ENCODE data around the gene SLC39A9.

DNA sequence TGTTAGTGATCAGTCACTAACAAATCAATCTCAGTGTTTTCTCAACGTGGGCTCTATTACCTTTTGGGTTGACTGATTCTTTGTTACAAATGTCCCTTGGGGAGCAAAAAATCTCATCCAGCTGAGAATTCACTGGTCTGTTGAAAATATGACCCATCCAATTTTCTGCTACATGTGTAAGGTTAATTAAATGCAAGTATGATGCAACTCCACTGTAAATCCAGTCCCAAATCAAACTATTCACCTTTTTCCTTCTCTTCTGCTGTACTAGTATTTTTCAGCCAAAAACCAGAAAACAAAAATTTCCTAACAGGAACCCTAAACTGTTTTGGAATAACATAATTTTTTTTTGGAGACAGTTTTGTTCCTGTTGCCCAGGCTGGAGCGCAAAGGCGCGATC is 2.6 kb upstream of the SLC39A9 start:
- TF ChIP-seq, protein P1, sequence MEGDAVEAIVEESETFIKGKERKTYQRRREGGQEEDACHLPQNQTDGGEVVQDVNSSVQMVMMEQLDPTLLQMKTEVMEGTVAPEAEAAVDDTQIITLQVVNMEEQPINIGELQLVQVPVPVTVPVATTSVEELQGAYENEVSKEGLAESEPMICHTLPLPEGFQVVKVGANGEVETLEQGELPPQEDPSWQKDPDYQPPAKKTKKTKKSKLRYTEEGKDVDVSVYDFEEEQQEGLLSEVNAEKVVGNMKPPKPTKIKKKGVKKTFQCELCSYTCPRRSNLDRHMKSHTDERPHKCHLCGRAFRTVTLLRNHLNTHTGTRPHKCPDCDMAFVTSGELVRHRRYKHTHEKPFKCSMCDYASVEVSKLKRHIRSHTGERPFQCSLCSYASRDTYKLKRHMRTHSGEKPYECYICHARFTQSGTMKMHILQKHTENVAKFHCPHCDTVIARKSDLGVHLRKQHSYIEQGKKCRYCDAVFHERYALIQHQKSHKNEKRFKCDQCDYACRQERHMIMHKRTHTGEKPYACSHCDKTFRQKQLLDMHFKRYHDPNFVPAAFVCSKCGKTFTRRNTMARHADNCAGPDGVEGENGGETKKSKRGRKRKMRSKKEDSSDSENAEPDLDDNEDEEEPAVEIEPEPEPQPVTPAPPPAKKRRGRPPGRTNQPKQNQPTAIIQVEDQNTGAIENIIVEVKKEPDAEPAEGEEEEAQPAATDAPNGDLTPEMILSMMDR (IDR thresholded peaks at IDR 0.05; ENCODE audit: low read depth, low read length): no peak
- TF ChIP-seq EZH2phosphoT487 (IDR thresholded peaks at IDR 0.05; ENCODE audit: low read depth): no peak
